KOPT-K1 (cell line): ENCODE results near the gene TAS2R1.

Source experiments
- H3K27ac ChIP-seq: fragments of 200-600 bp; sonication (generic); 2 replicates; pipeline ENCODE4 v1.5.1; 2016; ENCODE audit warnings: antibody characterized with exemption, mild to moderate bottlenecking, low read depth, low read length; ENCODE audit not compliant: poor library complexity, severe bottlenecking
- H3K36me3 ChIP-seq: fragments of 200-600 bp; sonication (generic); 2 replicates; pipeline ENCODE4 v1.5.1; 2017; ENCODE audit warnings: antibody characterized with exemption, mild to moderate bottlenecking, low read length, moderate library complexity; ENCODE audit not compliant: insufficient read depth
- H3K9me3 ChIP-seq: fragments of 200-600 bp; sonication (generic); 2 replicates; pipeline ENCODE4 v1.5.1; 2017; ENCODE audit warnings: antibody characterized with exemption, low read length, mild to moderate bottlenecking; ENCODE audit not compliant: insufficient read depth, poor library complexity, severe bottlenecking

Gene TAS2R1

DNA sequence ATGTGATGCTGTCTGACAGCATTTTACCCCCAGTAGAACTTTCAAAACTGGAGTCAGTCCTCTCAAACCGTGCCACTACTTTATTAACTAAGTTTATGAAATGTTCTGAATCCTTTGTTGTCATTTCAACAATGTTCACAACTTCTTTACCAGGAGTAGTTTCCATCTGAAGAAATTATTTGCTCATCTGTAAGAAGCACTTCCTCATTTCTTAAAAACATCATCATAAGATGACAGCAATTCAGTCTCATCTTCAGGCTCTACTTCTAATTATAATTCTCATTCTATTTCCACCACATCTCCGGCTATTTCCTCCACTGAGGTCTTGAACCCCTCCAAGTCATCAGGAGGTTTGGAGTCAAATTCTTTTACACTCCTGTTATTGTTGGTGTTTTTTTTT, 2.3 kb upstream of the TAS2R1 start:
- H3K27ac ChIP-seq = no peak overlapping the region
- no peaks in the 10 kb centered on the region for H3K9me3 ChIP-seq
- H3K36me3 ChIP-seq = no peaks in the 10 kb centered on the region

DNA sequence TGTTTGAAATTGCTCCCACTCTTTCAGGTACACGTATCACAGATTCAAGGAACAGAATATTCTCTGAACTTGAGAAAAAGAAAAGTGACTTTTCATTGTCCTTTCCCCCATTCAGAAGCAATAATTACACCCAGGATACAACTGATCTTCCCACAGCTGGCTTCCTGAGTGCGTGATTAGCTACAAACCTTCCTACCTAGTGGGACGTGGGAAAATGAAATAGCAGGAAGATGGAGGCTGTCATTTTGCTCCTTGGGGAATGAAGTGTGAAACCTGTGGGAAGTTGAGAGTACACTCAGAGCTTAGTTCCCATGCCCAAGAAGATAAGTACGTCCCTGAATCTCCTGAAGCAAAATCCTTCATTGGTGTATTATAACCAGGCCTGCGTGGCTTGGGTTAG, 2.6 kb downstream of the TAS2R1 start:
- H3K36me3 ChIP-seq = no peaks in the 10 kb centered on the region
- H3K27ac ChIP-seq = no peak overlapping the region

DNA sequence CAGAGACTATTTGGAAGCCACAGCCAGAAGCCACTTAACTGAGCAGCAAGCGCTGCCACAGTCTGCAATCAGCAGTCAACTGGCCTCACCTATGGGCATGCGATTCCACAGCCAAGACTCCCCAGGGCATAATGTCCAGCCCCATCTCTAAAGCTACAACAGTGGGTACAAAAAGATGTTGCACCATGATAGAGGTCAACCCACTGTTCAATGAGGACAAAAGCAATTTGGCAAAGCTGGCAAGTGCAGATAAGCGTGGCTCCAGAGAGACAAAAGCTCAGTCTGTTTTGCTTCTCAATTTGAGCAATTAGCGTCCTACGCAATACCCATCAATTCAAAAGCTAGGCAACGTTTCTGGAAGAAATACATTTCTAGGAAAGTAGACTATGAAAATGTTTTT, 3.2 kb downstream of the TAS2R1 start:
- no peak overlapping the region for H3K27ac ChIP-seq

More for the DNA sequence above, 2.6 kb downstream of the TAS2R1 start:
- H3K9me3 ChIP-seq = no peaks in the 10 kb centered on the region

DNA sequence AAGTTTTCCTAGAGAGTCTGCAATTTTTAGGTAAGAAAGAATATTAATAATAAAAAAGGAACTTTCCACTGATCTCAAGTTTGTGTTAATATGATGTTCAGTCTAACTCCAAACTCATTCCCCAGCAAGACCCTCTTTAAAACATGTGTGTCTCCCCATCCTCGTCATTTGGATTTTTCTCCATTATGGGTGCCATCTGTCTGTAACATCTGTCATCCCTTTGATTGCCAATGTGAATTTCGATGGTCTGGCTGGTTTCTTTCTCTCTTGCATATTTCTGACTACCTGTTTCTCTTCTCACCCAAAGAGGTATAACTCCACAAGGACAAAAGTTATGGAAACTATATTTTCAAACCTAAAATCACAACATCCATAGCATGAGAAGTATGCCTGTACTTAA, 4.4 kb downstream of the TAS2R1 start:
- no peak overlapping the region for H3K27ac ChIP-seq
- no peaks in the 10 kb centered on the region for H3K9me3 ChIP-seq
- H3K36me3 ChIP-seq = no peaks in the 10 kb centered on the region

More for the DNA sequence above, 3.2 kb downstream of the TAS2R1 start:
- H3K9me3 ChIP-seq = no peaks in the 10 kb centered on the region
- H3K36me3 ChIP-seq = no peaks in the 10 kb centered on the region

DNA sequence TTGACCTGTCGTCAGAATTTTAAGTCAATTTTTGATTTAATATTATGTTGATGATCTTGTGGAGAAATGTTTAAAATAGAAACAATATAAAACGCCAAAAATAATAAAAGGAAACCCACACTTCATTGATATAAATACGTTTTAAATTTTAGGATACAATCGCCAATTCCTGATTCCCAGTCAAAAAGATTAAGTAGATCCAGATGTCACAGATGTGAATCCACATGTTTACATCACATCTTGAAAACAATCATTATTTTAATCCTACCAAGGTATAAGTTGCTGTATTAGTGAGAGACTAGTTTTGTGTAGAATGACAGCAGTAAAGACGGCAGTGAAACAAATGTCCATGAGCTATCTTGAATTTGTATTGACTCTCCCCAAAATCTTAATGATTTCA, 4.9 kb downstream of the TAS2R1 start:
- H3K36me3 ChIP-seq = no peaks in the 10 kb centered on the region
- H3K27ac ChIP-seq = no peak overlapping the region
- H3K9me3 ChIP-seq = no peaks in the 10 kb centered on the region

DNA sequence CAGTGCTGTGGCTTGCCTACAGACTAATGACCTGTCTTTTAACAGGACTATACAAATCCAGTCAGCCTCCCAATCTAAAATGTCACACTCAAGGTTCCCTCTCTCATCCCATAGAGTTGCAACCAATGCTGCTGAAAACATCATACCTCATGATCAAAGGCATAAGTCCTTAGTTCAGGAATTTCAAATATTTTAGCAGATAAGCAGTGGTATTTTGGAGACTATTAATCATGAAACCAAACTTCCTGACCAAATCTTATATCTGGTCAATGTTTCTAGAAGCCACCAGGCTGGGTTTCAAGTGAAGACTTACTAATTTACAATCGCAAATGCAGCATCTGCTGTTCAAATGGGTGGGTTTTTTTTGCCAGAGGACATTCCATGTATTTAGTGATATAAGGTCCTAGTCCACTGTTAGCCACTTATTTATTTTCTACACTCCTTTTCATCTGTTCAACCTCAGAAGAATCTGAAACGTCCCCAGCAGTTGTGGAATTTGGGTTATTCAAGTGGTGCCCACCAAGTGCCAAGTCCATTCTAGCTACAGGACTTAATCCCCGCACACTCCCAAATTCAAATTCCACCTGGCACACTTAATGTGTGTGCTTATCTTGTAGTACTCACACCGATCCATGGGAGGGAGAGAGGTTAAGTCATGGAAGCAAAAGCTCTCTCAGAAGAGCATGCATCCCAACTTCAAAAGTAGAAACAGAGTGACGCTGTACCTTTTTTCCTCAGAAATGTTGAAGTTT, 5.8 kb downstream of the TAS2R1 start:
- Histone ChIP-seq H3K27ac (no peak overlapping the region), H3K36me3 (no peaks in the 10 kb centered on the region), H3K9me3 (no peaks in the 10 kb centered on the region)

DNA sequence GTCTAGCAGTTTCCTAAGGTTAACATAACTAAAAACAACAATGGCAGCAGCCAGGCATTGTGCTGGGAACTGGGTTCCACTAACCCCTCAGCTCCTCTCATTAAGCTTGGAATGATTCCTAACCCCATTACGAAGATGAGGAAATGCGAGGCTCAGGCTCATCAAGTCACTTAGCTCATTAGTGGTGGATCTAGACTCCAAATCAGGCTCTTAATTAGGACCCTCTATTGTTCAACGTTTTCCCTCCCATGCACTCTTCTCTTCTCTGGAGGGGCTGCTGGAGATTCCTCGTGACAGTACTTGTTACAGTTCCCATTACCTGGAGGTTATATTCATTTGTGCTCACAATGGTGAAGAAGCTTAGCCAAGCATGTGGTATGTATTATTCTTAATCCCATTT, 6.5 kb downstream of the TAS2R1 start:
- H3K9me3 ChIP-seq = no peaks in the 10 kb centered on the region
- no peaks in the 10 kb centered on the region for H3K36me3 ChIP-seq
- H3K27ac ChIP-seq = no peak overlapping the region

DNA sequence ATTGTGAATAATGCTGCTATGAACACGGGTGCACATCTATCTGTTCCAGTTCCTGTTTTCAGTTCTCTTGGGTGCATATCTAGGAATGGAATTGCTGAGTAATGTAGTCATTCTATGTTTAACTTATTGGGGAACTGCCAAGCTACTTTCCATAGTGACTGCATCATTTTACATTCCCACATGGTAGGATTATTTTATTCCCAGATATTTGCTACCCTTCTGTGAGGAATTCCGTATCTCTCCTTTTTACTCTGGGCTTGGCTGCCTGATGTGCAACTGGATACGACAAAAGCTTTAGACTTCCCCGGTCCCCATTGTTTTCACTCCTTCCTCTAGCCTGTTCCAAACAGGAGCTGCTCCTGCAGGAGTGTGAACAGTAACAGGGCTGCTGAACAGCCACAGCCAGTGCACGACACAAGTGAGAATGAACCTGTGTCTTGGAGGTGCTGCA, 7.2 kb downstream of the TAS2R1 start:
- Histone ChIP-seq H3K27ac (no peak overlapping the region), H3K36me3 (no peaks in the 10 kb centered on the region), H3K9me3 (no peaks in the 10 kb centered on the region)

DNA sequence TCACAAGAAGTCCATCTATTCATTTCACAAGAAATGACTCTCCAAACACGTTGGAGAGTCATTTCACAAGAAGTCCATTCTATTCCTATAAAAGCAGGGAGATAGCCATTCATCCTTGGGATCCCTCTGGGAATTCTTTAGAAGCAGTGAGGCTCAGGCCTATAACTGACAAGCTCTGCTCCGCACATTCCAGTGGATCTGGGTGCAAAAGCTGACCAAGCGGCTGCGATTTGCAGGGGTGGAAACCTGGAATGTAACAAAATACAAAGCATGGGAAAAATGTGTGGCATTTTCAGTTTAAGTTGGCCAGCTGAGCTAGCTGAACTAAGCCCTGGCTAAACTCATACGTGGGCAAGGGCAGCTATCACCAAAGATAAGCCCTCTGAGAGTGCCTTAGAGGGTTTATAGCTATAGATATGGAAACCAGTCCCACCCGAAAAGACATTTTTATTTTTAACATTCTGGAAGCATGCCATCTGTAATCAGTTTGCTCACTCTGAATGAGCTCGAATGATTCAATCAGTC, 8.7 kb downstream of the TAS2R1 start:
- Histone ChIP-seq H3K9me3 (no peaks in the 10 kb centered on the region), H3K36me3 (no peaks in the 10 kb centered on the region), H3K27ac (no peak overlapping the region)

DNA sequence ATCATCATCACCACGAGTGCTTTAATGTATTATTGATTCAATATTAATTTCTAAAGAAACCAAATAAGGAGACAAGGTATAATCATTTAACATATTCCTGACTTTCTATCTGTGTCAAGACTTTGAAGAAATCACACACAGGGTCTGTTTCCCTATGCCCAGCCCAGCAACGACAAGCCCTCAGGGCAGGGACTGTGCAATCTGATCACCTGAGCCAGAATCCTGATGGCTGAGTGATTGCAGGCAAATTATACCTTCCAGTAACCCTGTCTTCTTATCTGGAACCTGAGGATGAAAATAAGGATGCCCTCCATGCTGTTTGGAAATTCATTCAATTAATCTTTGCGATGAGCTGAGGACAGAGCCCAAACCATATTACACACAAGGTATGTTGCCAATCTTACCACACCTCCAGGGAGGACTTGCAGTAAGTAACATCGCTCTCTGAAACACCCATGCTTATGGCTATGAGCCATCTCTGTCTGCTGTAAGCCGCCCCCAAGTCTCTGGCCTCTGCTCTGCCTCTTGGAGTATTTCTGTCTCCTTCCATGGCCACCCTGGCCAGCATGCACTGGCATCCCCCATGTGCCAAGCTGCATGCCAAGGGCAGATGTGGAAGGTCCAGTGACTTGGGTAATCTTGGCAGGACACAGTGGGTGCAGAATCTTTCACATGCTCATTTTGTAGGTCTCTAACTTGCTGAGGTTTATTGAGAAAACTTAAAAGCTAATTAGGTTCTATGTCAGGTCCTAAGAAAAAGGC, 10.6 kb downstream of the TAS2R1 start:
- Histone ChIP-seq H3K9me3 (no peaks in the 10 kb centered on the region), H3K27ac (no peak overlapping the region), H3K36me3 (no peaks in the 10 kb centered on the region)

DNA sequence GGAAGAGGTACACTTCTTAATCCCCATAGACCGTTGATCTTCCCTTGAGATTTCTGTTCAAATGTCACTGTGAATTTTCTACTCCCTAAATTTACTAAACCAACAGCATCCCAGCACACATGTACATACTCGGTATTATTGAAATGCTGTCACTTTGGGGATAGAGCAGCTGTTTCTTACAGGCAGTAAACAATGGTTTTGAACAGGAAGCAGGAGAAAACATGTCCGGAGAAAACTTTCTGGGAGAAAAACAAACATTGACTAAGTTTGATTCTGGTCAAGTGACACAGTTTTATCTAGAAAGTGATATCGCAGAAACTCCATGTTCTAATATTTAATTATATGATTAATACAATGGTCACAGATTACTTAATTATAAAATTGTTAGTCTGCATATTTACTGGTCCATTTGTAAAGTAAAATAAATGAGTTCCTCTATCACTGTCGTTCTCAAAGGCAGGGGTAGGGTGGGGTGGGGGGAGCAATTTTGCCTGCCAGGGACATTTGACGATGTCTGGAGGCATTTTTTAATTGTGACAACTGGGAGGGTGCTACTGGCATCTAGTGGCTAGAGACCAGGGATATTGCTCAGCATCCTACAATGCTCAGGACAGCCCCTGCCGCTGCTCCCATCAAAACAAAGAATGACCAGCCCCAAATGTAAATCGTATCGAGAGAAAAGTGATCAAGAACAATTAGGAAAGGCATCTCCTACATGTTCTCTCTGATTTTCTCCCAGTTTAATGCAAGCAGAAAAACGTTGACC, 12.2 kb downstream of the TAS2R1 start:
- H3K9me3 ChIP-seq = no peaks in the 10 kb centered on the region
- no peak overlapping the region for H3K27ac ChIP-seq
- H3K36me3 ChIP-seq = no peaks in the 10 kb centered on the region

DNA sequence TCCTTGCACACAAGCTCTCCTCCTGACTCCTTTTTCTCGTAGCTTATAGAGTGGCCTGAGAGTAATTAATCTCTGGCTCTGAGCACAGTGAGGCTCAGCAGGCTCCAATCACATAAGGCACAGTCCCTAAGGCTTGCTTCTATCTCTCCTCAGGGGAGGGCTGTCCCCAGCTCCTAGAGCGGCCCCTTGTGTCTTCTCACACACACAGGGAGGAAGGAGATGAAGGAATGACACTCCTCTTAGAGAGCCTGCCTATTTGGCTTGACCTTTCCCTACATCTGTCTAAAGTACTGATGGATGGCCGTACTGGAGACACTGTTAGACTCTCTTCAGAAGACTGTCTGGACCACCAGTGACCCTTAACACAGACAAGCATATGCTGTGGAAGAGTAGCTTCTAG, 12.9 kb downstream of the TAS2R1 start:
- Histone ChIP-seq H3K9me3 (no peaks in the 10 kb centered on the region), H3K36me3 (no peaks in the 10 kb centered on the region), H3K27ac (no peak overlapping the region)

DNA sequence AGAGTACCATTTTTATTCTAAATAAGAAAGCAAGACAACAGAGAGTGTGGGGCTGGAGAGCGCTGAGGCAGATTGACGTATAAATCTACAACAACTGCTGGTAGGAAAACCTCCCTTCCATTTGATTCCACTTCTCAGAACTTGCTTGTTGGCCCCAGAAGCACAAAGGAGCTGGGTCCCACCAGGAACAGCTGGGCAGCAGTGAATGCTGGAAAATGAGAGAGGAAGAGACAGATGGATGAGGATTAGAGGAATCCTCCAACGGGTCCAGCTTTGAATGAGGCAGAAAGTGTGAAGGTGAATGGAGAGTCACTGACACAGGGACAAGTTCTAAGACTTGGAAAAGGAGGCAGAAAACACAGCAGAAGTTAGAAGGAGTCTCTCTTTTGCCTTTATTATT, 14.8 kb downstream of the TAS2R1 start:
- H3K36me3 ChIP-seq = no peaks in the 10 kb centered on the region
- no peak overlapping the region for H3K27ac ChIP-seq
- H3K9me3 ChIP-seq = no peaks in the 10 kb centered on the region

DNA sequence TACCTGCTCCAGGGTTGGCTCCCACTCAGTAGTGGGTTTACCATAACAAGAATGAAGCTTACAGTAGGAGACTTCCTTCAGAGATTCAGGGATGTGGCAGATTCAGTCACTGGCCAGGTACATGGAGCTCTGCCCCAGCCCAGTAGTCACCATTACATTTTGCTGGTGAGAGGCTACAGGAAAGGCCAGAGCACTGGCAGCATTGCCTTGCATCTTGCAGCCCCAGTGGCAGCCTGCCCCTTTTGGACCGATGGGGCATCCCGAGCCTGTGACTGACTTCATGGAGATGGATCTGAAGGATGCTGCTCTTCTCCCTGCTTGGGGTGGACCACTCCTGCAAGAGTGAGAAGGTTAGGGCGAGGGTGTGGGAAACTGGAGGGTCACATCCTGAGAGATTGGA, 16.8 kb downstream of the TAS2R1 start:
- Histone ChIP-seq H3K27ac (no peak overlapping the region), H3K9me3 (no peaks in the 10 kb centered on the region), H3K36me3 (no peaks in the 10 kb centered on the region)

DNA sequence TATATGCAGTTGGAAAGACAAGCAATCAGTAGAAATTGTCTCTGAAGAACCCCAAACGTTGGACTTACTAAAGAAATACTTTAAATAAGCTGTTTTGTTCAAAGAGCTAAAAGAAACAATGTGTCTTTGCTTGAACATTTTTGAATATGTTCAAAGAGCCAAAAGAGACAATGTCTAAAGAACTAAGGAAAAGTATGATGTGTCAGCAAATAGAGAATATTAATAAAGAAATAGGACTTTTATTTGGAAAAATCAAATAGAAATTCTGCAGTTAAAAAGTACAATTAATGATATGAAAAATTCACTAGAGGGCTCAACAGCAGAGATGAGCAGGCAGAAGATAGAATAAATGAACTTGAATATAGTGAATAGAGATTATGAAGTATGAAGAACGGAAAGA, 19.2 kb downstream of the TAS2R1 start:
- Histone ChIP-seq H3K36me3 (no peaks in the 10 kb centered on the region), H3K27ac (no peak overlapping the region), H3K9me3 (no peaks in the 10 kb centered on the region)
